M059J (cell line): ENCODE data around the gene CATSPERD. TPM values are rescaled to one million over a fixed set of nuclear protein-coding genes. Genes with fewer than 3 reads are reported as not detected.
A peak's percentile ranks its signal among the peaks of the same experiment; 100 is the strongest.
"Not testable (repeated sequence)": the region's sequence is repeated elsewhere in the genome, so short reads cannot be mapped to it uniquely, and the experiment has no call there.

ENCODE experiments used
- DNase-seq: peaks from one replicate; pipeline ENCODE4 v3.0.0-alpha.2; 2012; ENCODE audit warnings: low read depth
- total RNA-seq: library from RNA; depleted of rRNA; stranded (reverse); fragments of >200 nt; shearing (Covaris generic); gene quantifications from 2 replicates; pipeline ENCODE4 v1.2.3, GENCODE V29; 2014

Gene CATSPERD
- total RNA-seq, 1 experiment from 2014 or later = not detected

DNA sequence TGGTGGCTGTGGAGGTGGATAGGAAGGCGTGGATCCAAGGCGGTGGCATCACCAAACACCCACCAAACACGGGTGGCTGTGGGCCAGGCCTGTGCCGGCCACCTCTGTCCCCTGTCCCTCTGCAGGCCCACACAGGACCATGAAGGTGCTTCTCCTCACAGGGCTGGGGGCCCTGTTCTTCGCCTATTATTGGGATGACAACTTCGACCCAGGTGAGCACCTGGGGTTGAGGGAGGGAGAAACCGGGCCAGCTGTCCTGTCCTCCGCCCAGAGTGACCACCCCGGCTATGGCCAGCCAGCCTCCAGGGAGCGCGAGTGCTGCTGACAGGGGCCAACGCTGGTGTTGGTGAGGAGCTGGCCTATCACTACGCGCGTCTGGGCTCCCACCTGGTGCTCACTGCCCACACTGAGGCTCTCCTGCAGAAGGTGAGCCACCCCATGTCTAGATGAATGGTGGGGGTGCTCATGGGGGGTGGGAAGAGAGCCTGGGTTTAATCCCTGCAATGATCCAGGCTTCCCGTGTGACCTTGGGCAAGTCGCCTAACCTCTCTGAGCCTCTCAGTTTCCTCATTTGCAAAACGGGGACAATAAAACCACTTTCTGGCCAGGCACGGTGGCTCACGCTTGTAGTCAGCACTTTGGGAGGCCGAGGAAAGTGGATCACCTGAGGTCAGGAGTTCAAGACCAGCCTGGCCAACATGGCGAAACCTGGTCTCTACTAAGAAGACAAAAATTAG, 35.6 kb upstream of the CATSPERD start:
- DNase-seq = no peak

DNA sequence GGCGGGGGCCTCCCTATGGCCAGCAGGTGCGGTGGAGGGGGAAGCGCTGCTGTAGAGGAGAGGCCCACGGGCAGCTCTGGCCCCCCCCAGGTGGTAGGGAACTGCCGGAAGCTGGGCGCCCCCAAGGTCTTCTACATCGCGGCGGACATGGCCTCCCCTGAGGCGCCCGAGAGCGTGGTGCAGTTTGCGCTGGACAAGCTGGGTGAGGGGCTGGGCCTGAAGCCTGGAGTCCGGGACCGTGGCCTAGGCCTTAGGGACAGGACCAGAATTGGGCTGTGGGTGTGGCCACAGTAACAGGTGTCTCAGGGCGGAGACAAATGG, 34.2 kb upstream of the CATSPERD start:
- DNase-seq = no peak

DNA sequence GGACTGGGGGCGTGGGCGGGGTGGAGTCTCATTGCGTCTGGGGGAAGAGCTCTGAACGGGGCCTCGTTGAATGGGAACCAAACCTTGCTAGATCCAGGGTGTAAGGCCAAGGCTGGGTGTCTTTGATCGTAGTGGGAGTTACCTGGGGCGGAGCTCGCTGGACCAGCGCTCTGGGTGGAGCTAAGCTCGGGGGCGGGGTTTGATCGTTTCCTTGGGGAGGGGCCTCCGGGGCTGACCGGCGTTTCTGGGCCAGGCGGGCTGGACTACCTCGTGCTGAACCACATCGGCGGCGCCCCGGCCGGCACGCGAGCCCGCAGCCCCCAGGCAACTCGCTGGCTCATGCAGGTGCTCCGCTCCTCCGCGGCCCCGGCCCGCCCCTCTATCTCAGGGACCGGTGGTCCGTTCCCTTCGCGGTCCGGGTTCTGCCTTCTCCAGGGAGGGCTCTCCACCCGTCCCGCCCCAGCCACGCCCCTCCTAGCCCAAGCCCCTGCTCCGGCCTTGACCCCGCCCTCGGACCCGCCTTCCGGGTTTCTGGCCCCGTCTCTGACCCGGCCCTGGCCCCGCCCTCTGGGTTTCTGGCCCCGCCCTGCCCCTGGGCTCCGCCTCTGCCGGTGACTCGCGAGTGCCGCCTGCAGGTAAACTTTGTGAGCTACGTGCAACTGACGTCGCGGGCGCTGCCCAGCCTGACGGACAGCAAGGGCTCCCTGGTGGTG, 33.6 kb upstream of the CATSPERD start:
- no peak for DNase-seq

DNA sequence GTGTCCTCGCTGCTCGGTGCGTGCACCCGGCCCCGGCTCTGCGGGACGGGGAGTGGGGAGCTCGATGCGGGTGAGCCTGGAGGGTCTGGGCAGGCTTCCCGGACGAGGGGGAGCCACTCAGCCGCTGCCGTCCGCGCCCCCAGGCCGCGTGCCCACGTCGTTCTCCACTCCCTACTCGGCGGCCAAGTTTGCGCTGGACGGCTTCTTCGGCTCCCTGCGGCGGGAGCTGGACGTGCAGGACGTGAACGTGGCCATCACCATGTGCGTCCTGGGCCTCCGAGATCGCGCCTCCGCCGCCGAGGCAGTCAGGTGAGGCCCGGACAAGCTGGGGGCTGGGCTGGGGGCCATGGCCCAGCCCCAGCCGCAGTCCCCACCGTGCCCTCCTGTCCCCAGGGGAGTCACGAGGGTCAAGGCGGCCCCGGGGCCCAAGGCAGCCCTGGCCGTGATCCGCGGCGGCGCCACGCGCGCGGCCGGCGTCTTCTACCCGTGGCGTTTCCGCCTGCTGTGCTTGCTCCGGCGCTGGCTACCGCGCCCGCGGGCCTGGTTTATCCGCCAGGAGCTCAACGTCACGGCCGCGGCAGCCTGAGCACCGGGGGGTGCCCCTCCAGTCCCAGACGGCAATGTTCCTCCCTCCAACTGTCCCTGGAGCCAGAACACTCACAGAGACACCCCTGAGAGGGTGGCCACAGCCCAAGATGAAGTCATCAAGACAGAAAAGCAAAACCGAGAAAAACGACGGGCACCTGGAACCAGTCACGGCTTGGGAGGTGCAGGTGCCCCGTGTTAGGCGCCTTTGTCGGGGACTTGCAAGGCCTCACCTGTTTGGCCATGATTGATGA, 32.9 kb upstream of the CATSPERD start:
- no peak for DNase-seq

DNA sequence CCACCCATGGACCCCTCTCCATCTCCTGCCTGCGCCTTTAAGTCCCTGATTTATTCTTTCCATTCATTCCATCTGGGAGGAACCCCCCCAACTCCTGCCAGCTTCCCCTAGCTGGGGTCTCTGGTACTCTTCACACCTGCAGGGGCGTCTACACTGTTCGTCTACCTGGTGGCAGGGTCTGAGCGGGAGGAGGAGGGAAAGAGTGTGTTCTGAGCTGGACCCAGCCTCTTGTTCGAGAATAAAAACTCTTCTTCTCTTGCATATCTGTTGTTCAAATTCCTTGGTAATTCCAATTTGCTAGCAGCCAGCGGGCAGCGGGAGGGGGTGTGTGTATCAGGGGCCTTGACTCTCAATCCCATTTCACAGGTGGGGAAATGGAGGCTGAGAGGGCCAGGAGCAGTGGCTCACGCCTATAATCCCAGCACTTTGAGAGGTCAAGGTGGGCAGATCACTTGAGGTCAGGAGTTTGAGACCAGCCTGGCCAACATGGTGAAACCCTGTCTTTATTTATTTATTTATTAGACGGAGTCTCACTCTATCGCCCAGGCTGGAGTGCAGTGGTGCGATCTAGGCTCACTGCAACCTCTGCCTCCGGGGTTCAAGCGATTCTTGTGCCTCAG, 32.1 kb upstream of the CATSPERD start:
- DNase-seq = not testable (repeated sequence)

DNA sequence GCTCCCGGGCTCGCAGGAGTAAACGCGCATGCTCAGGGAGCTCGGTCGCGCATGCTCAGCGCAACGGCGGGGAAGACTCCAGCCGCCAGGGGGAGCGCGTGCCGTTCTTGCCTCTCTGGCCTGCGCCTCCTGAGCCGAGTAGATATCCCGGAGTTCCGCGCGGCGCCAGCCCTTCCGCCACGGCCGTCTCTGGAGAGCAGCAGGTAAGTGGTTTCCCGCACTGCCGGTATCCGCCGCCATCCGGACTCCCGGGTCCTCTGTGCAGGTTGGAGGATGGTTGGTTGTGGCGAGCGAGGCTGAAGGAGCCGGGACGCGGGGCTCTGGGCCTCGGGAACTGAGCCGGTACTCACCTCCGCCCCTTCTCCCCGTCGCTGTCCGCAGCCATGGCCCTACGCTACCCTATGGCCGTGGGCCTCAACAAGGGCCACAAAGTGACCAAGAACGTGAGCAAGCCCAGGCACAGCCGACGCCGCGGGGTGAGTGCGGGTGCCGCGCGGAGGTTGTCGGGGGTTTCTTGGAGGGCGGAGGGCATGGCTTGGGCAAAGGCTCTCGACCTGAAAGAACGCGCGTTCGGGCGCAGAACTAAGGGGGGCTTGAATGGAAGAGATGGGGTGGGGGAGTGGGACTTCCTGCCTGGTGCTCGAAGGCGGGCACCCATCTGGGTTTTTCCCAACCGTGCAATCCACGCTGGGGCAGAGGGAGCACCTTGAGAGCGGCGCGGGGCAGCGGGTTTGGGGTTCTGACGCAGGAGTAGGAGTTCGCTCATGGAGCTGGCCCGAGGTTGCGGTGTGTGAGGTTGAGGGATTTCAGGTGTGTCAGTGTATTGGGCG, 30.1 kb upstream of the CATSPERD start, which contains the start of gene RPL36:
TSS of gene RPL36 (plus strand) at position 171 of the 830 bp plus-strand sequence. CDS start at position 384, 213 bp downstream.
- peak; percentile 95 for DNase-seq

DNA sequence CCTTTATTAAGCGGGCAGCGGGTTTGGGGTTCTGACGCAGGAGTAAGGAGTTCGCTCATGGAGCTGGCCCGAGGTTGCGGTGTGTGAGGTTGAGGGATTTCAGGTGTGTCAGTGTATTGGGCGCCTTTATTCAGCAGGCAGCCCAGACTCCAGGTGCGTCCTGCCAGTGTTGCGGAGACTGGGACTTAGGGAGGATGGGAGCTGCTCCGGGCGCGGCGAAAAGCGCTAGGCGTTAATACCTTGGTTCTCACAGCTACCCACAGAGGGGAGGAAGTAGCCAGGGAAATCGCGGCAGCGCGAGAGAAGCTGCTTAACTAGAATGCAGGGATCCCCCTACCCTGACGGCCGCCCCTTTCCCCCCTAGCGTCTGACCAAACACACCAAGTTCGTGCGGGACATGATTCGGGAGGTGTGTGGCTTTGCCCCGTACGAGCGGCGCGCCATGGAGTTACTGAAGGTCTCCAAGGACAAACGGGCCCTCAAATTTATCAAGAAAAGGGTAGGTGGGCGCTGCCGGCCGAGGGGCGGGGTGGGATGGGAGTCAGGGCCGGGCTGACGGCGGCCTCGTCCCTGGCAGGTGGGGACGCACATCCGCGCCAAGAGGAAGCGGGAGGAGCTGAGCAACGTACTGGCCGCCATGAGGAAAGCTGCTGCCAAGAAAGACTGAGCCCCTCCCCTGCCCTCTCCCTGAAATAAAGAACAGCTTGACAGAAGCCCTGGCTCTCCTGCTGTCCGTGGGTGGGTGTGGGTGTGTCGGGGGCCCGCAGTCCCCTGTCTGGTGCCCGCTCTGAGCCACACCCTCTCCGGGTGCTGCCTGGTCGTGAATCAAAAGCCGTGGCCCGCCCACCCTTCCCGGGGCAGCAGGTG, 29.2 kb upstream of the CATSPERD start:
- no peak for DNase-seq

DNA sequence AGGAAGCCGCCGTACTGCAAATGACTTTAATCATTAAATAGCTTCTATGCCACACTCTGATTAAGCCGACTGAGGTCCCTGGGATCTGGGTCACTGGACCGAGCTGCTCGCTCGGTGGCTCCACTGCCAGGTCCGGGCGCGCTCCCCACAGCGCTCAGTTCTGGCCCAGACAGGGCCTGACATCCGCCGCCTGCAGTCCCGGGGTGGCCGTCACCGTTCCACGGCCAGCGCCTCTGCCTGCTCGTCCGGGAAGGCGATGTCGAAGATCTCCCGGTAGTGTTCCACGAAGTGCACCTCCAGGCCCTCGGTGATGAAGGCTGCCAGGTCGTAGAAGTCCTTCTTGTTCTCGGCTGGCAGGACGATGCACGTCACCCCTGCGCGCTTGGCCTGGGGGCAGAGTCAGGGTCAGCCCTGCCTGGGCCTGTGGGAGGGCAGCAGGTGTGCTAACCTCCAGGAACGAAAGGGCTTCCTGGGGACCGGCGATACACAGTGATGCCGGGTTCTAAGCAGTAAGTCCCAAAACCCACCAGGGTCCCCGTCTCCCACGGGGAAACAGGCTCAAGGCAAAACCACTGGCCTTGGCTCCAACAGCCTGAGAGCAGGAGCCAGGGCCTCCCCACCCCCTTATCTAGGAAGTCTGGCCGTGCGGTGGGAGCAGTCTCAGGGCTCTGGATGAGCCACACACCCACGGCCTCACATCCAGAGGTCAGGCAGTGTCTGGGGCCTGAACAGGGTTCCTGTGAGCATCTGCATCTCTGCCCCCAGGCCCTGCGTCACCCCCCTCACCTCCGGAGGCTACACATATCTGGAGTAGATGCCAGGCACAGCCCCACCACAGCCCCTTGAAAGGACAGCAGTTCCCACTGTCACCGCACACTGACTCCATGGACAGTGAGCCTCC, 28.4 kb upstream of the CATSPERD start:
- no peak for DNase-seq

DNA sequence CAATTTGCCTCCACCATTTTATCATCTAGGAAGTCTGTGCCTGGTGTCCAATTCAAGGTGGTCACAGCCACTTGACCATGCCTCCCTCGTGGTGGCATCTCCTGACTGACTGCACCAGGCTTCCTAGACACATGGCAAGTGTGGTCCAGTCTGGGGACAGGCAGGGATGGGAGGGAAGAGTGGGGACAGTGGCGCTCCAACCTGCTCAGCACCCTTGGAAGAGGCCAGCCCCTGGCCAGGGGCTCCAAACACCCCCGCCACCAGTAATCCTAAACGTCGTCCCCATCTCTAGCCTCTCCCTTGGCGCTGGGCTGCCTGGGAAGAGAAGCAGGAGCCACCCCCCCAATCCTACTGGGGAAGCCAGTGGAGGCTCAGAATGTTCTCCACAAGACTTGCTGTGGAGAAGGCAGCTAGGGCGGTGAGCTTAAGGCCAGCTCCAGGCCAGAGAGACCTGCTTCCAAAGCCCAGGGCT, 27.7 kb upstream of the CATSPERD start:
- no peak for DNase-seq

DNA sequence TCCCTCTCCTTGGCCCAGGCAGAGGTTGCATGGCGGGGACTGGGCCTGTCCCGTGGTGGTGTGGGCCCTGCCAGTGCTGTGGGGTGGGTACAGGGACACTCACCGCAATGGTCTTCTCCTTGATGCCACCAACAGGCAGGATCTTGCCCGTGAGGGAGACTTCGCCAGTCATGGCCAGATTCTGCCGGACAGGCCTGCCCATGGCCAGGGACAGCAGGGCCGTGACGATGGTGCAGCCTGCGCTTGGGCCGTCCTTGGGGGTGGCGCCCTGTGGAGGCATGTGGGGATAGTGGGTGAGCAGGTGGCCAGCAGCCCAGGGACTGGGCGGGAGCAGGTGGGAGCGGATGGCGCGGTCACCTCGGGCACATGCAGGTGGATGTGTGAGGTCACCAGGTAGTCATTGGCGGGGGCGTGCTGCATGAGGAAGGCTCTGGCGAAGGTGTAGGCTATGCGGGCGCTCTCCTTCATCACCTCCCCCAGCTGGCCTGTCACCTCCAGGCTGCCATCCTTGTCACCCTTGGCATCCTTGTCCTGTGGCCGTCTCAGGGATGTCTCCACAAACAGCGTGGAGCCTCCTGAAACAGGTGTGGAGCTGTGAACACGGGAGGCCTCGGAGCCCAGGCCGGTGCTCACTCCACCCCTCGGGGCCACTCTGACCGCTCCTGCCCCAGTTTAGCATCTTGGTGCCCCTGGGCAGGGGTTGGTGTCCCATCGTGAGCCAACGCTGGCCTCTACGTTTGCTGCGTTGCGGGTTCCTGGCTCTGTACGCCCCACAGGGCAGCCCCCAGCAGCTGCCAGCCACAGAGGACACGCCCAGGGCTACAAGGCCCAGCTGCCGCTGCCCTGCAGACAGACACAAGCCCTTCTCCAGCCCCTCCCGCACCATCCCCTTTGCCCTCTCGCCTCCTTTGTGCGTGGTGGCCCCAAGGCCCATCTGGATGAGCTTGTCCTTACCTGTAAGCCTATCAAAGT, 27.0 kb upstream of the CATSPERD start:
- DNase-seq = no peak

DNA sequence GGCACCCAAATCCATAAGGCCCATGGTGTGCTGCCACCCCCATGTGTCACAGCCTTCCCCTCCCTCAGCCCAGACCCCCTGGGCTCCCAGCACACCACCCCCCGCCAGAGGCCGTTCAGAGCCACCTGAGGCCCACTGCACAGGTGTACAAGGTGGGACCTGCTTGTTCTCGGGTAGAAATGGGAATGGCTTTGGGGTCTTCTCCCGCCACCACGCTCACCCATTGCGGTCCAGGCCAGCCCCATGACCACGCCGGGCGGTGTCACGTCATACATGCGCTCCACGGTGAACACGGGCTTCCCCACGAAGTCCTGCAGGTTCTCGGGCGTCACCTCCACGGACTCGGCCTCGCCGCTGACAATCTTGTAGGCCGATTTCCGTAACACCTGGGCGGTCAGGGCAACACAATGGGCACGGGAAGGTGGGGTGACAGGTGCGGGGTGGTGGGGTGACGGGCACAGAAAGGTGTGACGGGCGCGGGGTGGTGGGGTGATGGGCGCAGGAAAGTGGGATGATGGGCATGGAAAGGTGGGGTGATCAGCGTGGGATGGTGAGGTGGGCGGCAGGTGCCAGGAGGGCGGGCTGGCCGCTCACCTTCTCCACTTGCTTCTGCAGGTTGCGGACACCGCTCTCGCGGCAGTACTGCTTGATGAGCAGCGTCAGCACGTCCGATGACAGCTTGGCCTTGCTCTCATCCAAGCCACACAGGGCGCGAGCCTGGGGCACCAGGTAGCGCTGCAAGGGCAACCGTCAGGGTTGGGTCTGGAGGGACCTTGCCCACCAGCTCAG, 26.1 kb upstream of the CATSPERD start:
- DNase-seq = no peak

DNA sequence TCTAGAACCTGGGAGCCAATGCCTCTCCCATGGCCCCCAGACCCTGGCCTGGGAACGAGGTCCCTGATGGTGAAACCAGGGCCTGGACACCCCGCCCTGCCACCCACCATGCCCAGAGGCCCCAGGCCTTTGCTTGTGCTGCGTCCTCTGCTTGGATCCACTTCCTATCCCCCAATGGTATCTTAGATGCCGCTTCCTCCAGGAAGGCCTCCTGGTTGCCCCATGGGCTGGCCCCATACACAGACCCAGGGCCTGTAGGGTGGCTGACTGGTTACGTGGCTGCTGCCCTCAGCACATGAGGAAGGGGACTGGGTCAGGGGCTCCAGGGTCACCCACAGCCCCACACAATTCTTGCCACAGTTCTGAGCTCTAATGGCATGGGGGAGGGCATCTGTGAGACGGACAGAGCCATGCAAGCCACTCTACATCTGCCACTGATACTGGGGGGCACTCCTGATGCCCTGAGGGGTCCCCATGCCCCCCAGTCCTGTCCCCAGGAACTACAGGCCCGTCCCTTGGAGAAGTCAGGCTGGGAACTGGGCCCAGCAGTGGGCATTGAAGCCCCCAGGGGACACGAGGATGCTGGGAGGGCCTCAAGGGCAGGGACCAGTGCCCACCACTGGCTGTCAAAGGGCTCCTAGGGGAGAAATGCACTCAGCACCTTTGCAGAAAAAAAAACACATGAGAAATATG, 25.3 kb upstream of the CATSPERD start:
- no peak for DNase-seq

DNA sequence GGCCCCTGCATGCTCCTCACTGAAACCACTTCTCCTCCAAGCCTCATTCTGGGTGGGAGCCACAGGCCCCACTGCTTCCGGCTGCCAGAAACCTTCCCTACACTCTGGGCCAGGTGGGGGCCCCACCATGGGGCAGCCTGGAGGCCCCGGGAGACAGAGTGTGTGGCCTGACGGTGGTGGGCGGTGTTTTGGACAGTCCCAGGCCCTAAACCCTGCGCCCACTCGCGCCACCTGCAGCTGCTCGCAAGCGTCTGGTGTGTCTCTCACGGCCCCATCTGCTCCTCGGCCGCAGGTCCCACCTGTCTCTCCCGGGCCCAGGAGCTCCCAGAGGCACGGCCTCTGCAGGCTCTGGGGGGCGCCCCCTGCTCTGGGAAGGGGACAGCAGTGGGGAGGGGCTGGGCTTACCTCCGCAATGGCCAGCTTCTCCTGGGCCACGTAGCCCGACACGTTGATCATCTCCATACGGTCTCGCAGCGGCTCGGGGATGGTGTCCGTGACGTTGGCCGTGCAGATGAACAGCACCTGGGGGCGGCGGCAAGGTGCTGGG, 24.7 kb upstream of the CATSPERD start:
- no peak for DNase-seq

DNA sequence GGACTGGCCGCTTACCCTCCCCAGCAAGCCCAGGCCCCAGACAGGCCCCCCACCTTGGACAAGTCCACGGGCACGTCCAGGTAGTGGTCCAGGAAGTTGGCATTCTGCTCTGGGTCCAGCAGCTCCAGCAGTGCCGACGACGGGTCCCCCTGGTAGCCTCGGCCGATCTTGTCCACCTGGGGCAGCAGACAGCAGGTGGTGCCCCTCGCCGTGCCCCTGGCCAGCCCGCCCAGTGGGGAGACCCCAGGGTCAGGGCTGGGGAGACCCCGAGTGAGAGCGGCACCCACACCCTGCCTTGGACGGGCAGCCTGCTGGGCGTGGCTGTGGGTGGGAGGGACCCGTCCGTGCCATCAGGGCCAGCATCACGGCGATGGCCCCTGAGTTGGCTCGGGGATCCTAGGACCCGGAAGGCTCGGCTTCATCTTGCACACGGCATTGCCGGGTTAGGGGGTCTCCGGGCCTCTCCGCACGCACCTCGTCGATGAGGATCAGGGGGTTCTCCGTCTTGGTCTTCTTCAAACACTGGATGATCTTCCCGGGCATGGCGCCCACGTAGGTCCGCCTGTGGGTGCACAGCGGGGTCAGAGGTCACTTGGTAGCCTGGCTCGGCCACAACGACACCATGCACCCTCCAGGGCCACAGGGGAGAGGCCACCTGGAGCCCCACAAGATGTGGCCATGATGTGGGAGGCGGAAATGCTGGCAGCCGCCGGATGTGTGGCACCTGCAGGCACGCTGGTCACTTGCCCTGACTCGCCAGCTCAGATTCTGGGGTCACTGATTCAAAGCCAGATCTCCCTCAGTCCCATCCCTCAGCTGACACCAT, 24.0 kb upstream of the CATSPERD start:
- no peak for DNase-seq
